C4-2B (cell line): ENCODE measurements around the gene SLC49A3.
"Not testable (repeated sequence)": the region's sequence is repeated elsewhere in the genome, so short reads cannot be mapped to it uniquely, and the experiment has no call there.

ENCODE experiments used
- CTCF ChIP-seq: fragments of 450-650 bp; conservative IDR thresholded peaks from 2 replicates; pipeline ENCODE4 v1.5.1; 2017; ENCODE audit warnings: mild to moderate bottlenecking
- ZFX ChIP-seq: fragments of 450-650 bp; IDR thresholded peaks from 2 replicates; pipeline ENCODE4 v1.6.1; 2017

GRCh38 chr4:731954-732353 is 43.0 kb upstream of the SLC49A3 start:
- TF ChIP-seq CTCF, ZFX: not testable (repeated sequence)
